Measurements from ENCODE around the gene IL1RAPL1. TPM values are rescaled to one million over a fixed set of nuclear protein-coding genes. Genes with fewer than 3 reads are reported as not detected.

IL1RAPL1 gene
- total and polyA plus RNA-seq, 2 experiments from 2014 or later = 0.18 to 0.49 TPM

DNA sequence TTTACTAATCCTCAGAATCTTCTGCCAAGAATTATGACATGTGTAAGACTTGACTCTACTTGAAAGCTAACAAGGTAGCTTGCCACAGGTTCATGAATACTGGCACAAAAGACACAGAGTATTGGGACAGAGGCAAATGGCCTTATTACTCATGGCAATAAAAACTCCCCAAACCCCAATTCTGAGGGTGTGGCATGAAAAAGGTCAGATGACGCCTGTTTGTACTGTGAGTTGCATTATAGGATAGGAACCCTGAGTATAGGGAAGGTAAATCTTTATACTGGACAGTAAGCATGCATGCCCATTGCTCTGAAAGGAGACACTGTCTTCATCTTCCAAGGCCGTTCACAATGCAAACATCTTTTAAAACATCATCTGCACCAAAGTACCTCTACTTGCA, 600.0 kb downstream of the IL1RAPL1 start:
- TF ChIP-seq EZH2 (IDR thresholded peaks at IDR 0.05; ENCODE audit: low read depth, unreplicated experiment) = no peak
- TF ChIP-seq, protein P1, sequence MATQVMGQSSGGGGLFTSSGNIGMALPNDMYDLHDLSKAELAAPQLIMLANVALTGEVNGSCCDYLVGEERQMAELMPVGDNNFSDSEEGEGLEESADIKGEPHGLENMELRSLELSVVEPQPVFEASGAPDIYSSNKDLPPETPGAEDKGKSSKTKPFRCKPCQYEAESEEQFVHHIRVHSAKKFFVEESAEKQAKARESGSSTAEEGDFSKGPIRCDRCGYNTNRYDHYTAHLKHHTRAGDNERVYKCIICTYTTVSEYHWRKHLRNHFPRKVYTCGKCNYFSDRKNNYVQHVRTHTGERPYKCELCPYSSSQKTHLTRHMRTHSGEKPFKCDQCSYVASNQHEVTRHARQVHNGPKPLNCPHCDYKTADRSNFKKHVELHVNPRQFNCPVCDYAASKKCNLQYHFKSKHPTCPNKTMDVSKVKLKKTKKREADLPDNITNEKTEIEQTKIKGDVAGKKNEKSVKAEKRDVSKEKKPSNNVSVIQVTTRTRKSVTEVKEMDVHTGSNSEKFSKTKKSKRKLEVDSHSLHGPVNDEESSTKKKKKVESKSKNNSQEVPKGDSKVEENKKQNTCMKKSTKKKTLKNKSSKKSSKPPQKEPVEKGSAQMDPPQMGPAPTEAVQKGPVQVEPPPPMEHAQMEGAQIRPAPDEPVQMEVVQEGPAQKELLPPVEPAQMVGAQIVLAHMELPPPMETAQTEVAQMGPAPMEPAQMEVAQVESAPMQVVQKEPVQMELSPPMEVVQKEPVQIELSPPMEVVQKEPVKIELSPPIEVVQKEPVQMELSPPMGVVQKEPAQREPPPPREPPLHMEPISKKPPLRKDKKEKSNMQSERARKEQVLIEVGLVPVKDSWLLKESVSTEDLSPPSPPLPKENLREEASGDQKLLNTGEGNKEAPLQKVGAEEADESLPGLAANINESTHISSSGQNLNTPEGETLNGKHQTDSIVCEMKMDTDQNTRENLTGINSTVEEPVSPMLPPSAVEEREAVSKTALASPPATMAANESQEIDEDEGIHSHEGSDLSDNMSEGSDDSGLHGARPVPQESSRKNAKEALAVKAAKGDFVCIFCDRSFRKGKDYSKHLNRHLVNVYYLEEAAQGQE (IDR thresholded peaks at IDR 0.05; ENCODE audit: unreplicated experiment) = no peak
- no peak for TF ChIP-seq NANOG (IDR thresholded peaks at IDR 0.05; ENCODE audit: borderline replicate concordance)
- TF ChIP-seq, protein P2, sequence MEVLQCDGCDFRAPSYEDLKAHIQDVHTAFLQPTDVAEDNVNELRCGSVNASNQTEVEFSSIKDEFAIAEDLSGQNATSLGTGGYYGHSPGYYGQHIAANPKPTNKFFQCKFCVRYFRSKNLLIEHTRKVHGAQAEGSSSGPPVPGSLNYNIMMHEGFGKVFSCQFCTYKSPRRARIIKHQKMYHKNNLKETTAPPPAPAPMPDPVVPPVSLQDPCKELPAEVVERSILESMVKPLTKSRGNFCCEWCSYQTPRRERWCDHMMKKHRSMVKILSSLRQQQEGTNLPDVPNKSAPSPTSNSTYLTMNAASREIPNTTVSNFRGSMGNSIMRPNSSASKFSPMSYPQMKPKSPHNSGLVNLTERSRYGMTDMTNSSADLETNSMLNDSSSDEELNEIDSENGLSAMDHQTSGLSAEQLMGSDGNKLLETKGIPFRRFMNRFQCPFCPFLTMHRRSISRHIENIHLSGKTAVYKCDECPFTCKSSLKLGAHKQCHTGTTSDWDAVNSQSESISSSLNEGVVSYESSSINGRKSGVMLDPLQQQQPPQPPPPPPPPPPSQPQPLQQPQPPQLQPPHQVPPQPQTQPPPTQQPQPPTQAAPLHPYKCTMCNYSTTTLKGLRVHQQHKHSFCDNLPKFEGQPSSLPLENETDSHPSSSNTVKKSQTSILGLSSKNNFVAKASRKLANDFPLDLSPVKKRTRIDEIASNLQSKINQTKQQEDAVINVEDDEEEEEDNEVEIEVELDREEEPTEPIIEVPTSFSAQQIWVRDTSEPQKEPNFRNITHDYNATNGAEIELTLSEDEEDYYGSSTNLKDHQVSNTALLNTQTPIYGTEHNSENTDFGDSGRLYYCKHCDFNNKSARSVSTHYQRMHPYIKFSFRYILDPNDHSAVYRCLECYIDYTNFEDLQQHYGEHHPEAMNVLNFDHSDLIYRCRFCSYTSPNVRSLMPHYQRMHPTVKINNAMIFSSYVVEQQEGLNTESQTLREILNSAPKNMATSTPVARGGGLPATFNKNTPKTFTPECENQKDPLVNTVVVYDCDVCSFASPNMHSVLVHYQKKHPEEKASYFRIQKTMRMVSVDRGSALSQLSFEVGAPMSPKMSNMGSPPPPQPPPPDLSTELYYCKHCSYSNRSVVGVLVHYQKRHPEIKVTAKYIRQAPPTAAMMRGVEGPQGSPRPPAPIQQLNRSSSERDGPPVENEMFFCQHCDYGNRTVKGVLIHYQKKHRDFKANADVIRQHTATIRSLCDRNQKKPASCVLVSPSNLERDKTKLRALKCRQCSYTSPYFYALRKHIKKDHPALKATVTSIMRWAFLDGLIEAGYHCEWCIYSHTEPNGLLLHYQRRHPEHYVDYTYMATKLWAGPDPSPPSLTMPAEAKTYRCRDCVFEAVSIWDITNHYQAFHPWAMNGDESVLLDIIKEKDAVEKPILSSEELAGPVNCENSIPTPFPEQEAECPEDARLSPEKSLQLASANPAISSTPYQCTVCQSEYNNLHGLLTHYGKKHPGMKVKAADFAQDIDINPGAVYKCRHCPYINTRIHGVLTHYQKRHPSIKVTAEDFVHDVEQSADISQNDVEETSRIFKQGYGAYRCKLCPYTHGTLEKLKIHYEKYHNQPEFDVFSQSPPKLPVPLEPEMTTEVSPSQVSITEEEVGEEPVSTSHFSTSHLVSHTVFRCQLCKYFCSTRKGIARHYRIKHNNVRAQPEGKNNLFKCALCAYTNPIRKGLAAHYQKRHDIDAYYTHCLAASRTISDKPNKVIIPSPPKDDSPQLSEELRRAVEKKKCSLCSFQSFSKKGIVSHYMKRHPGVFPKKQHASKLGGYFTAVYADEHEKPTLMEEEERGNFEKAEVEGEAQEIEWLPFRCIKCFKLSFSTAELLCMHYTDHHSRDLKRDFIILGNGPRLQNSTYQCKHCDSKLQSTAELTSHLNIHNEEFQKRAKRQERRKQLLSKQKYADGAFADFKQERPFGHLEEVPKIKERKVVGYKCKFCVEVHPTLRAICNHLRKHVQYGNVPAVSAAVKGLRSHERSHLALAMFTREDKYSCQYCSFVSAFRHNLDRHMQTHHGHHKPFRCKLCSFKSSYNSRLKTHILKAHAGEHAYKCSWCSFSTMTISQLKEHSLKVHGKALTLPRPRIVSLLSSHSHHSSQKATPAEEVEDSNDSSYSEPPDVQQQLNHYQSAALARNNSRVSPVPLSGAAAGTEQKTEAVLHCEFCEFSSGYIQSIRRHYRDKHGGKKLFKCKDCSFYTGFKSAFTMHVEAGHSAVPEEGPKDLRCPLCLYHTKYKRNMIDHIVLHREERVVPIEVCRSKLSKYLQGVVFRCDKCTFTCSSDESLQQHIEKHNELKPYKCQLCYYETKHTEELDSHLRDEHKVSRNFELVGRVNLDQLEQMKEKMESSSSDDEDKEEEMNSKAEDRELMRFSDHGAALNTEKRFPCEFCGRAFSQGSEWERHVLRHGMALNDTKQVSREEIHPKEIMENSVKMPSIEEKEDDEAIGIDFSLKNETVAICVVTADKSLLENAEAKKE (CRISPR knock-in tag; IDR thresholded peaks at IDR 0.05) = no peak
- no peak for TF ChIP-seq STAT1 (IDR thresholded peaks at IDR 0.05; ENCODE audit: unreplicated experiment)
- TF ChIP-seq JUNB (IDR thresholded peaks at IDR 0.05; ENCODE audit: unreplicated experiment) = no peak
- no peak for TF ChIP-seq ZNF114 (CRISPR knock-in tag; IDR thresholded peaks at IDR 0.05)
- Mint-ChIP-seq H3K36me3 (ENCODE audit: low read depth) (no peaks in the 10 kb centered on the region), H3K27ac (no peak overlapping the region), H3K9me3 (no peaks in the 10 kb centered on the region; the same call in 2 of the 3 replicates), H3K4me3 (no peak overlapping the region), H3K4me1 (peaks cover 3% of the 10 kb centered on the region; the same call in 1 of the 3 replicates), H3K27me3 (ENCODE audit: insufficient read depth, low read depth, poor library complexity) (no peaks in the 10 kb centered on the region)
- Histone ChIP-seq H3F3A (replicated peaks; ENCODE audit: low read depth) (no peaks in the 10 kb centered on the region), H2AFZ (no peak overlapping the region), H3K9me2 (ENCODE audit: insufficient read depth) (no peaks in the 10 kb centered on the region), H3K27me3 (ENCODE audit: insufficient read depth) (no peaks in the 10 kb centered on the region), H3K27ac (ENCODE audit: low read depth) (no peak overlapping the region), H3K4me3 (no peak overlapping the region), H3K4me1 (ENCODE audit: insufficient read depth) (no peaks in the 10 kb centered on the region), H3K36me3 (ENCODE audit: insufficient read depth) (no peaks in the 10 kb centered on the region), H3K79me2 (replicated peaks; ENCODE audit: insufficient read depth) (no peaks in the 10 kb centered on the region), H3K4me2 (no peak overlapping the region), H4K20me1 (replicated peaks; ENCODE audit: insufficient read depth) (no peaks in the 10 kb centered on the region)
- DNase-seq (ENCODE audit: low spot score) (no peak), ATAC-seq (no peak)

Data from GM23338 (cell line).